Endothelial cell of umbilical vein (primary cell): ENCODE data around the gene PBLD.

Source experiments
- CTCF ChIP-seq, 2 donors: IDR thresholded peaks; 1 replicate in 1 of 2; 2 replicates in 1 of 2; pipeline ENCODE4 v1.5.1; 2011; ENCODE audit warnings: low read length in 2 of 2, mild to moderate bottlenecking in 2 of 2, moderate library complexity in 2 of 2, control low read depth in 1 of 2, inconsistent platforms in 1 of 2, low read depth in 1 of 2; ENCODE audit not compliant: insufficient read depth in 1 of 2; ENCODE audit errors: extremely low read depth in 1 of 2
- EZH2 ChIP-seq: IDR thresholded peaks from 2 replicates; pipeline ENCODE4 v1.6.1; 2012; ENCODE audit warnings: borderline replicate concordance, low read depth, mild to moderate bottlenecking, moderate library complexity, low read length, inconsistent platforms; ENCODE audit not compliant: severe bottlenecking
- JUN ChIP-seq: IDR thresholded peaks from 2 replicates; pipeline ENCODE4 v1.6.1; 2011; ENCODE audit warnings: borderline replicate concordance, low read depth; ENCODE audit not compliant: insufficient read length, insufficient read depth
- MAX ChIP-seq: IDR thresholded peaks from 2 replicates; pipeline ENCODE4 v1.6.1; 2011; ENCODE audit not compliant: insufficient read depth, insufficient read length
- POLR2A ChIP-seq: IDR thresholded peaks from 2 replicates; pipeline ENCODE4 v1.6.1; 2012; ENCODE audit warnings: low read depth, mild to moderate bottlenecking, control low read depth, low read length
- POLR2AphosphoS5 ChIP-seq: IDR thresholded peaks from 2 replicates; pipeline ENCODE4 v1.6.1; 2012; ENCODE audit warnings: low read depth, mild to moderate bottlenecking, control low read depth, low read length, moderate library complexity; ENCODE audit not compliant: insufficient read depth

- TF ChIP-seq MAX = no peak
- TF ChIP-seq POLR2AphosphoS5 = no peak
- no peak for TF ChIP-seq CTCF (IDR thresholded peaks at IDR 0.05; ENCODE audit: extremely low read depth in 1 of 2, insufficient read depth in 1 of 2, low read depth in 1 of 2, low read length in 2 of 2)
- TF ChIP-seq EZH2 = no peak
- no peak for TF ChIP-seq POLR2A
- no peak for TF ChIP-seq JUN
Observed at GRCh38 chr10:68251151-68251550, 81.6 kb downstream of the PBLD start.
